CD4-positive, alpha-beta T cell treated with Interleukin-12 subunit alpha and Interleukin-12 subunit beta, for 1 hour (primary cell): ENCODE results near the gene NIPAL3.
"Not testable (repeated sequence)": the region's sequence is repeated elsewhere in the genome, so short reads cannot be mapped to it uniquely, and the experiment has no call there.

Experiments used
- DNase-seq: peaks from one replicate; pipeline ENCODE4 v3.0.0-alpha.2; 2020

Gene NIPAL3

DNA sequence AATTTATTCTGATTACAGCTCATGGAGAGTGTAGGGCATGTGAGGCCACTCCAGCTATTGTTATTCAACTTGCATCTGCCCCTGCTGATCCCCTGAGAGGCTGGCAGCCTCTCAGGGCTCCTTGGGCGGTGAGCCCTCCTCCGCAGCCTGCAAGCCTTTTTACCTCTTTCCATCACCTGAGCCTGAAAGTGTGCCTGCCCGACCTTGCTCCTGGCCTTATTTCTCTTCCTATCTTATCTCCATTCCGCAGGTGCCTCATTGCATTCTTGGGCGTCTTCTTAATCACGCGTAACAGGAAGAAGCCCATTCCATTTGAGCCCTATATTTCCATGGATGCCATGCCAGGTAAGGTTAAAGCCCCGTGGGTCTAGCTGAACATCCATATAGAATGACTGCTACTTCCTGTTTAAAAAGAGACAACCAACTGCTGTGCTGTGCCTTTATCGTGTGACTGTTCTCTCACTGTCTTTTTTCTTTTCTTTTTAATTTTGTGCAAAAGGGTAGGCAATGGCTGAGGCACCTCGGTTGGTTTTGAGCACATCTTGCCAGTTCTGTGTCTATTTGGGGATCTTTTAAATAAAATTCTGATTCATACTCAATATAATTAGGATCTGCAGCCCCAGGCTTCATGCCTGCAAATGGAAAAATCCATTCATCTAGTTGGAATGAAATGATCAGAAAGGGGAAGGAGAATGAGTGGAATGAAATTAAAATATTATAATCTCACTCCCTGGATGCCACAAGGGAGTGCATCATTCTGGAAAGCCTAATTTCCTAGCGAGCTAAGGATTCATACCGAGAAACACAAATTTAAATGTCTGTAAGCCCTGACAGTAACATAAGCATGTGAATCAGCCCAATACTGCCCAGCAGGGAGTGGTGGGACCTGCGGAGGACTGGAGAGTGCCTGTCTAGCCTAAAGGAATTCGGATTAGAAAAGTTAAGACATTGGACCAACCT lies 48.5 kb downstream of the NIPAL3 start:
- no peak for DNase-seq

DNA sequence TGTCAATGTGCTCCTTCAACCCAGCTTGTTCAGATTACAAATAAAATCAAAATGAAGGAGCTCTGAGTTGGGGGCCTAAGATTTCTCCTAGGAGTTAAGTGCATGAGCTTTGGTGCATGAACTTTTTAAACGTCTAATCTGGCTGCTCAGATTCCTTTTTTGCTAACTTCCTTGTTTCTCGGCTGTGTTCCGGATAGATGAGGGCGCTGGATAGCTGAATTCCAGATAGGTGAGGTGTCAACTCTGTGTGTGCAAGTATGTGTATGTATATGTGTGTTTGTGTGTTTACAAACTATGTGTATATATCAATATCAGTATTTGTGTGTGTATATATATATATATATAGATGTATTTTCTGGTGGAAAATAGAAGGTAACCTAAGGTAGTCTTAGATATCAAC lies 49.5 kb downstream of the NIPAL3 start:
- DNase-seq, result no peak

DNA sequence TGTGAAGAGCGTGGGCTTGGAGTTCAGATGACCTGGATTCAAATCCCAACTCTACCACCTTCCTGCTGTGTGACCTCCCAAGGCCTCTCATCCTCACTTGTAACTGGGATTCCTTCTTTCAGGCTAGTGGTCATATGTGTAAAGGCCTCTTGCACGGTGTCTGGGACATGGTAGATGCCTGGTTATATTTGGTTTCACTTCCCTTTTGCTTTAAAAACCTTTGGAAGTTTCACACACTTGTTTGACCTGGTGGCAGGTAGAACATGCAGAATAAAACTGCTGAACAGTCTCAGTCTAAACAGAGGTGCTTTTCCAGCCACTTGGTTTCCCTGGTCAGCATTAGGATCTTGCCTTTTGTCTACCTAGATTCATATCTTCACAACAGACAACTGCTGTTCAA lies 50.0 kb downstream of the NIPAL3 start:
- no peak for DNase-seq

DNA sequence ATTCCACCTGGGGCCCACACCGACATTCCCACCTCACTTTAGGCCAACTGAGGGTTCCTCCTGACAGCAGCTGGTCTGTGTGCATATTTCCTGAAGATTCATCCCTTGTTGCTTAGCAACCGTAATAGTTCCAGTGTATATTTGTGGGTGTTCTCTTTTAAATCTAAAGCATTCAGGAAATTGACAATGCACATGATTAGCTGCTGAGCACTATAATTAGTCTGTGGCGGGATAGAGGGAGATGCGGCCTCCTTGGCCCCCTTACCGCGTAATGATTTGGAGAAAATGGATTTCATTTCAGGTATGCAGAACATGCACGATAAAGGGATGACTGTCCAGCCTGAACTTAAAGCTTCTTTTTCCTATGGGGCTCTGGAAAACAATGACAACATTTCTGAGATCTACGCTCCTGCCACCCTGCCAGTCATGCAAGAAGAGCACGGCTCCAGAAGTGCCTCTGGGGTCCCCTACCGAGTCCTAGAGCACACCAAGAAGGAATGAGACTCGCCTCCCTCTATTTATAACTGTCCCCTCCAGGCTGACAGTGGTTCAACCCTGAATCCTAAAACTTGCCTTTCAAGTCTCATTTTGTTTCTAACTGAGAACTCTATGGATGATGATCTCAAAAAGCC lies 53.2 kb downstream of the NIPAL3 start:
- no peak for DNase-seq

DNA sequence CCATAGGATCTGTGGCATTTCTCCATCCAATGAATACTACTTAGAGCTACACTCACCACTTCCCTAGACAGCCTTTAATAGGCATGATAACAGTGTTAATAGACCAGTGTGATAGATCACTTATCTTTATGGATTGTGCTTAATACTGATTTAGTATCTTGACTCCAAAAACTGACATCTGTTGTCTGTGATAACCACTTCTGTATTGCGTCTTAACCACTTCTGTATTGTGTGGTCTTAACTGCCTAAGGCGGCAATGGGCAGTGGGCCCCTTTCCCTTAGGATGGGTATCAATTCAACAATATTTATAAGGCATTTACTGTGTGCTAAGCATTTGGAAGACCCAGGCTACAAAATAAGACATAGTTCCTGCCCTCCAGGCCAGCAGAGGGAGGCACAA lies 55.0 kb downstream of the NIPAL3 start:
- no peak for DNase-seq

DNA sequence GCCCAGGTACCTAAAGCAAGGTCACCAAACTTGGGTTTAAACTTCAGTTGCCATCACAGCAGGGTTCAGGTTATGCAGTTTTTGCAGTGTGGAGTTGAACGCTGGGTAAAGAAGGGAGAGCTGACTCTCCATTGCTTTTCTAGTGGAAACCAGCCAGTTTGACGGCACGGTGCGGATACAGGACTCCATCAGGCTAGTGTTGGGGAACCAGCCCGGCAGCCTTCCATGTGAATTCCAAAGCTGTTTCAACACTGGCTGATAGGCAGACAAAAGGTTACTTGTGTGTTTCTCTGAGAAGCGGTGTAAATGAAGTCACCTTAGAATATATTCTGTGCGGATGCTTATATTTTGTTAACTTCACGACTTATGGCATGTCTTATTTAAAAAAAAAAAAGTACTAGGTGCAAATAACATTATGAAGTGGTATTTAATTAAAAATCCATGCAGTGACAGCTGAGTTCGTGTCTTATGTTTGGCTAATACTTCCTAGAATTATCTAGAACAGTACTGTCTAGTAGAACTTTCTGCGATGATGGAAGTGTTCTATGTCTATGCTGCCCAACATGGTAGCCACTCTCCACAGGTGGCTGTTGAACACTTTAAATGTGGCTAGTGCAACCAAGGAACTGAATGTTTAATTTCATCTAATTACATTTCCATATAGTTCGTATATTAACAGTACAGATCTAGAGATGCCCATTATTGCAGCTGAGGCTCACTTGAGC lies 57.1 kb downstream of the NIPAL3 start:
- DNase-seq, result no peak

DNA sequence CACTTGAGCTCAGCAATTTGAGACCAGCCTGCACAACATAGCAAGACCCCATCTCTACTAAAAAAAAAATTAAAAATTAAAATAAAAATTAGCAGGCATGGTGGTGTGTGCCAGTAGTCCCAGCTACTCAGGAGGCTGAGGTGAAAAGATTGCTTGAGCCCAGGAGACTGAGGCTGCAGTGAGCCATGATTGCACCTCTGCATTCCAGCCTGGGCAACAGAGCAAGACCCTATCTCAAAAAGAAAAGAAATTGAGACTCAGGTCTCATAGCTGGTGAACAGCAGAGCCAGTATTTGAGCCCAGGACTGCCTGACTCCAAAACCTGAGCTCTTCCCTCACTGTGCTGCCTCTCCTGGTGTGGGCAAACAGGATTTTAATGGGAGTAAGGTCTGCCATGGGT lies 58.6 kb downstream of the NIPAL3 start:
- DNase-seq, result no peak

DNA sequence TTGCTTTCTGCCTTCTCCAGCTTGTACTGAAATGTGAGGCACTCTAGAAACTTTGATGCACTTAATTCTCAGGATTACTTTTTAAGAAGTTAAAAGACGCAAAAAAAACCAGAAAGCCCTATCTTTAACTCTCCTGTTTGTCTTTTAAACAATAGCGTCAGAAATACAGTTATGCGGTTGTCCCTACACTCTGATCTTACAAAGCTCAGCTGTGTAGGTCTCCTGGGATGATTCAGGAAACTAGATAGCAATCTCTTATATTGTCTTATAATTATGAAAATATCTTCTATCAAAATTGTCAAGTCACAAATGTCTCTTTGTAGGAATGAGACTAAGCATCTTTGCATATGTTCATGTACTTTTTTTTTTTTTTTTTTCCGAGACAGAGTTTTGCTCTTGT lies 60.1 kb downstream of the NIPAL3 start:
- DNase-seq, result no peak

DNA sequence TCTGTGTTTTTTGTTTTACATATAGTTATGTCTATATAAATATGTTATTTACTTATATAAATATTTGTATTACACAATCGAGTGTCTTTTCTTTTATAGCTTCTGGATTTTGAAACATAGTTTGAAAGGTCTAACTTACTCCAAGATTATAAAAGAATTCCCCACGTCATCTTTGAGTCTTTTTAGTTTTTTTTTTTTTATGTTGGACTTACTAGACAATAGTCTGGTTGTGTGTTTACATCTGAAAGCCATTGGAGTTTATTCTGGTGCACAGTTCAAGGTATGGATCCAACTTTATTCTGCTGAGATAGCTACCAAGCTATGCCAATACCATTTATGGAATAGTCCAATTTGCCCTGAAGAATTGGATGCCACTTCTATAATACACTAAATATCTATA lies 61.0 kb downstream of the NIPAL3 start:
- no peak for DNase-seq

DNA sequence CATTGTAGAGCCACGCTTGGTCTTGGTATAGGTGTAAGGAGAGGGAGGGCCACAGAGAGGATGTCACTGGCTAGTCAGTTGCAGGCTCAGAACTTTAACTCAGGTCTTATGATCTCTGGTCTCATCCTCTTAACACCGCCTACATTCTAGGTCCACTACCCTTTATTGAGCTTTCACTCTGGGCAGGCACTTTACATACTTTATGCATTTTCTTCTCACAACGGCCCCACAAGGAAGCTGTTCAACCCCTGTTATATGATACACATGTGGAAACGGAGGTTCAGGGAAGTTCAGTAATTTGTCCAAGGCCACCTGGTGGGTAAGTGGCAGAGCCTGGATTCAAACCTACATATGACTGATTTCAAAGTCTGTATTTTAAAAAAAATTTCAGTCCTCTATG lies 61.7 kb downstream of the NIPAL3 start:
- DNase-seq, result no peak

DNA sequence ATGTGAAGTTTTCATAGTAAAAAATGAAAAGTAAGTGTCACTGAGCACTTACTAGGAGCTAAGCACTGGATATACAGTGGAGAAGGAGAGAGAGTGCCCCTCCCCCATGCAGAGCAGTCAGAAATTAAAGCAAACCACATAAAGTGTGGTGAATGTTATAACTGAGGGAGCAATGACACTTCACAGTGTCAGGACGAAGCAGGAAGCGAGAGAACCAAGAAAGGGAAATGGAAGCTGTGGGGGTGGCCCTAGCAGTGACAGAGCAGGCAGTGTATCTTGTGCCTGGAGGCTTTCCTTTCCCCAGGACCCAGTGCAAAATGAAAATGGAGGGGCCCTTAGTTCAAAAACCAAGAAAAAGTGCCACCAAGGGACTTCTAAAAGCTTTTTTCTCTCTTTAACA lies 65.5 kb downstream of the NIPAL3 start:
- DNase-seq, result peak; percentile 71

DNA sequence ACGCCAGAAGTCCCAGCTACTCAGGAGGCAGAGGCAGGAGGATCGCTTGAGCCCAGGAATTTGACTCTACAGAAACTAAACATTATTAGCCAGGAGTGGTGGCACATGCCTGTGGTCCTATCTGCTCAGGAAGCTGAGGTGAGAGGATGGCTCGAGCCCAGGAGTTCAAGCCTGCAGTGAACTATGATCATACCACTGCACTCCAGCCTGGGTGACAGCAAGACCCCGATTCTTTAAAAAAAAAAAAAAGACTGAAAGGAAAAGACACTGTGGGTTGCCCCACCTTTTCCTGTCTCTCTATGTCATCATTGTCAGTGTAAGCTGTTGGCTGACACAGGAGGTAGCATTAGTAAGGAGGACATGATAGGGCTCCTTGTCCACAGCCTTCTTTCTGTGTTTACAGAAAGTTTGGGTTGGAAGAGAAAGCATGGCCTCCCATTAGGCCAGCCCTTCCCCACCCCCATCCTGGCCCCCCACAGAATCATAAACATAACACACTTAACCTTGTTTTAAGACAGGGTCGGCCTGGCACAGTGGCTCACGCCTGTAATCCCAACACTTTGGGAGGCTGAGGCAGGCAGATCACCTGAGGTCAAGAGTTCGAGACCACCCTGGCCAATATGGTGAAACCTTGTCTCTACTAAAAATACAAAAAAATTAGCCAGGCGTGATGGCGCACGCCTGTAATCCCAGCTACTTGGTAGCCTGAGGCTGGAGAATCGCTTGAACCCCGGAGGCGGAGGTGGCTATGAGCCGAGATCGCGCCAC lies 66.4 kb downstream of the NIPAL3 start:
- DNase-seq, result peak; percentile 71

DNA sequence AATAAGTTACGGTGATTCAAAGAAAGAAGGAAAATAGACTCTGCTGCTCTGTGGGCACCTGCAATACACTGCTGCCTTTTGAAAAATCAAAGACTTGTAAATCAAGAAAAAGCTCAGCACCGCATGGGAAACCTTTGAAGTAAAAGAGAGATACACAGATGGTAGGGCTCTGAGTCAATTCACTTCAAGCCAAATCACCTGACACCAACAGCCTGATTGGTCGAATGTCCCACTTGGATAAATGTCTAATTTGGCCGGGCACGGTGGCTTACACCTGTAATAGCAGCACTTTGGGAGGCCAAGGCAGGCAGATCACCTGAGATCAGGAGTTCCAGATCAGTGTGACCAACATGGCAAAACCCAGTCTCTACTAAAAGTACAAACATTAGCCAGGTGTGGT lies 67.8 kb downstream of the NIPAL3 start:
- peak; percentile 35 for DNase-seq

DNA sequence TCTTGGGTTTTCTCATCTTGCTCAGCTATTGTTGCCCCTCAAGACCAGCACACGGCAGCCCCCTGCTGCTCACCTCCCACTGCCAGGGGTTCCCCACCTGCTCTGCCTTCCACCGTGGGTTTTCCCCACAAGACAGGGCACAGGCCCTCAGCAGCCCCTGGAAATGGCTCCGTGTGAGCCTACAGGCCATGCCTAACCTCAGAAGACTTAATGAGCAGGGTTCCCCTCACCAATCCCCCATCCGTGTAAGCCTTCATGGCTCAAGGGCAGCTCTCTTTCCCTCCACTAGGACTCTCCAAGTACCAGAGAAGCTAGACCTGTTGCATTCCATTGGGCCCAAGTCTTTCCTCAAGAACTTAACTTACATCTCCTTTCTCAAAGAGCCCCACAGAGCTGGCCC lies 68.6 kb downstream of the NIPAL3 start:
- DNase-seq, result peak; percentile 20

DNA sequence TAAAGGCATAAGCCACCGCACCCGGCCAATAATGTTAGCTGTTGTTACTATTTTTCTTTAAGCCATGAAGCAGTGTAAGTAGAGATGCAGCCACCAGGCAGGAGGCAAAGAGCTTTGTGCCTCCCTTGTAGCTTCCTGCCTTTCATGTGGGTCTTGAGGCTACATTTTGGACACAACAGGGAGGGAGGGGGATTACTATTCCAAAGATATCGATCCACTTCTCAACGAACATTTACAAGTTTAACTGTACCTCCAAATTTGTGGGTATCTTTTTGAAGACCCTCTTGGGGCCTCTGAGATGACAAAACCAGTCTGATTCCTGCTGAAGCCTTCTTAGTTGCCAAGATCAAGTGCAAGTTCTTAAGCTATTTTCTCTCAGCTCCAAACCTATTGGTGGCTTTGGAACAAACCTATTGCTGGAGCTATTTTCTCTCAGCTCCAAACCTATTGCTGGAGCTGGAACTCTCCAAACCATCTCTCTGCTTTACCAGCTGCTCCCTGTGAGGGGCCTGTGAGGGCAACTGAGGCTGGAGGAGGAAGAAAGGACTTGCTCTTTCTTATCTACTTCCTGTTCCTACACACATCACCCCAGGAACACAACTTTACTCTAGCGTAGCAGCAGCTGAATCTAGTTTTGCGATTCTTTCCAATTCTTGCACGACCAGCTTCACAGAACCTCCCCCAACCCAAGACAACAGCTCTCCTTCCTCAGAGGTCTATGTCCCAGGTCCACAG lies 70.9 kb downstream of the NIPAL3 start:
- peak; percentile 69 for DNase-seq

DNA sequence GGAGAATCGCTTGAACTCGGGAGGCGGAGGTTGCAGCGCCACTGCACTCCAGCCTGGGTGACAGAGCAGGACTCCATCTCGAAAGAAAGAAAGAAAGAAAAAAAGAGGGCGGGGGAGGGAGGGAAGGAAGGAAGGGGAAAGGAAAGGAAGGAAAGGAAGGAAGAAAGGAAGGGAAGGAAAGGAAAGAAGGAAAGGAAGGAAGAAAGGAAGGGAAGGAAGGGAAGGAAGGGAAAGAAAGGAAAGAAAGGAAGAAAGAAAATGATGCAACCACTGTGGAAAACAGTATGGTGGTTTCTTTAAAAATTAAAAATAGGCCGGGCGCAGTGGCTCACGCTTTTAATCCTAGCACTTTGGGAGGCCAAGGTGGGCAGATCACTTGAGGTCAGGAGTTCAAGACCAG lies 71.9 kb downstream of the NIPAL3 start:
- DNase-seq, result no peak

DNA sequence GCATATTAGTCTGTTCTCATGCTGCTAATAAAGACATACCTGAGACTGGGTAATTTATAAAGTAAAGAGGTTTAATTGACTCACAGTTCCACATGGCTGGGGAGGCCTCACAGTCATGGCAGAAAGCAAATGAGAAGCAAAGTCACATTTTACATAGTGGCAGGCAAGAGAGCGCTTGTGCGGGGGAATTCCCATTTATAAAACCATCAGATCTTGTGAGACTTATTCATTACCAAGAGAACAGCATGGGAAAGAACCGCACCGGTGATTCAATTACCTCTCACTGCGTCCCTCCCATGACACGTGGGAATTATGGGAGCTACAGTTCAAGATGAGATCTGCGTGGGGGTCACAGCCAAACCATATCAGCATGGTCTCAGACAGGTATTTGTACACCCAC lies 72.6 kb downstream of the NIPAL3 start:
- peak; percentile 58 for DNase-seq

DNA sequence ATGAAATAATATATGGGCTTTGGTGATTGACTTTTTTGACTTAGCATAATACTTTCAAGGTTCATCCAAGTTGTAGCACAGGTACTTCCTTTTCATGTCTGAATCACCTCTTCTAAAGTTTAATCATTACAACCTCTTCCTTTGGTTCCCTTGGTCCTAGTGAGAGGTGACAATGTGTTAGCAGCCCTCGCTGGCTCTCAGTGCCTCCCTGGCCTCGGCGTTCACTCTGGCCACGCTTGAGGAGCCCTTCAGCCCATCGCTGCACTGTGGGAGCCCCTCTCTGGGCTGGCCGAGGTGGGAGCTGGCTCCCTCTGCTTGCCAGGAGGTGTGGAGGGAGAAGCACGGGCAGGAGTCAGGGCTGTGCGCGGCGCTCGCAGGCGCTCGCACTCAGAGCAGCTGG lies 74.1 kb downstream of the NIPAL3 start:
- DNase-seq, result no peak

DNA sequence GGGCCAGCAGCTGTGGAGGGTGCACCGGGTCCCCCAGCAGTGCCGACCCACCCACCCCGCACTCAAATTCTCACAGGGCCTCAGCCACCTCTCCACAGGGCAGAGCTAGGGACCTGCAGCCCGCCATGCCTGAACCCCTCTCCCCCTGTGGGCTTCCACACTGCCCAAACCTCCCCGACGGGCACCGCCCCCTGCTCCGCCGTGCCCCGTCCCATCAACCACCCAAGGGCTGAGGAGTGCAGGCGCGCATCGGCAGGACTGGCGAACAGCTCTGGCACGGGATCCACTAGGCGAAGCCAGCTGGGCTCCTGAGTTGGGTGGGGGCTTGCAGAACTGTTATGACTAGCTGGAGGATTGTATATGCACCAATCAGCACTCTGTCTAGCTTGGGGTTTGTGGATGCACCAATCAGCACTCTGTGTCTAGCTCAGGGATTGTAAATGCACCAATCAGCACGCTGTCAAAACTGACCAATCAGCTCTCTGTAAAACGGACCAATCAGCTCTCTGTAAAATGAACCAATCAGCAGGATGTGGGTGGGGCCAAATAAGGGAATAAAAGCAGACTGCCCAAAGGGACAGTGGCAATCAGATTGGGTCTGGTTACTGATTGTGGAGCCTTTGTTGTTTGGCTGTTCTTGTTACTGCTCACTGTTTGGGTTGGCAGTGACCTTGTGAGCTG lies 74.6 kb downstream of the NIPAL3 start:
- DNase-seq, result no peak

DNA sequence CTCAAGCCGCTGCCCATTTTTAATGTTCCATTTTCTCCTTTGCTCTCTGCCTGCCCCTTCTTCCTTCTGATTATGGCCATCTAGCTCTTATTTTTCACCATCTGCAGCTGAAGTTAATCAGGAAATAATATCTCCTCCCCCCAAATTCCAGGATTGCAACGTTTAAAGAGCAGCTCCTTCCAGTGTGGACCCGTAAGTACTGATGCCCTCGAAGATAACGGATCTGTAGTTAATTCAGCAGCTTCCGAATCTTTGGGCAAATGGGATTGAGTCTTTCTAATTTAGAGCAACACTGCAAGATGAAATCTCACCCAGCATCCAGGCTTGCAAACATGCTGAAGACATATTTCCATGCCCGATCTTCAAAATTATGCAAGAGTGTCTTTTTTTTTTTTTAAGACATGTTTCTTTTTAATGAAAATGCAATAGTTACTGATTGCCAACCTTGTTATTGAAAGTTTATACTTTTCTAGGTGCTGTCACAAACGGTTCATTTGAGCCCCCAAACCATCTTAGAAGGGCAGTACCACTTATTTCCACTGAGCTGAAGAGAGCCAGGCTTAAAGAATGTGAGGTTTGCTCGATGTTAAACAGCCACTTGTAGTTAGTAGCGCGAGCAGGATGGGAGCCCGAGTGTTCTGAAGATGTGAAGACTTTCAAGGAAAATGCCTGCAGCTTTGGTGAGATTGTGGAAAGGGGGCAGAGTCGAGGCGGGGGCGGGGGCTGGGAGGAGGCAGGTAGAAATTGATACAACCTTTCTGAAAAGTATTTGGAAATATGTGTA lies 76.2 kb downstream of the NIPAL3 start:
- no peak for DNase-seq

DNA sequence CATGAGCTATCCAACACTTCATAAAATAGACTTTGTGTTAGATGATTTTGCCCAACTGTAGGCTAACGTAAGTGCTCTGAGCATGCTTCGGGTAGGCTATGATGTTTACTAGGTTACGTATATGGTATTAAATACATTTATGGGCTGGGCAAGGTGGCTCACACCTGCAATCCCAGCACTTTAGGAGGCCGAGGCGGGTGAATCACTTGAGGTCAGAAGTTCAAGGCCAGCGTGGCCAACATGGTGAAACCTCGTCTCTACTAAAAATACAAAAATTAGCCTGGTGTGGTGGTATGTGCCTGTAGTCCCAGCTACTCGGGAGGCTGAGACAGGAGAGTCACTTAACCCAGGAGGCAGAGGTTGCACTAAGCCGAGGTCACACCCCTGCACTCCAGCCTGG lies 77.3 kb downstream of the NIPAL3 start:
- not testable (repeated sequence) for DNase-seq
